G401.6 (cell line): ENCODE results near the gene ARHGAP22.

Experiments used
- FAIRE-seq: peaks from 2 replicates; lab custom pipeline; 2012; peaks lifted over from hg19 to GRCh38; lab: Jason Lieb, UNC

ARHGAP22 gene

GRCh38 chr10:48511066-48511874, 93.6 kb downstream of the ARHGAP22 start:
- FAIRE-seq = no peak

GRCh38 chr10:48509974-48510692, 94.7 kb downstream of the ARHGAP22 start:
- FAIRE-seq = no peak

GRCh38 chr10:48508791-48509772, 95.8 kb downstream of the ARHGAP22 start:
- FAIRE-seq = no peak

GRCh38 chr10:48507933-48508790, 96.7 kb downstream of the ARHGAP22 start:
- FAIRE-seq = no peak

- no peak for FAIRE-seq
Observed at GRCh38 chr10:48507494-48507893, 97.4 kb downstream of the ARHGAP22 start.

GRCh38 chr10:48506147-48506917, 98.5 kb downstream of the ARHGAP22 start:
- FAIRE-seq = no peak

- no peak for FAIRE-seq
Observed at GRCh38 chr10:48505394-48506112, 99.3 kb downstream of the ARHGAP22 start.

- no peak for FAIRE-seq
Observed at GRCh38 chr10:48504141-48504885, 100.6 kb downstream of the ARHGAP22 start.

- no peak for FAIRE-seq
Observed at GRCh38 chr10:48503293-48503911, 101.5 kb downstream of the ARHGAP22 start.

GRCh38 chr10:48502791-48503190, 102.1 kb downstream of the ARHGAP22 start:
- no peak for FAIRE-seq

- no peak for FAIRE-seq
Observed at GRCh38 chr10:48501787-48502771, 102.8 kb downstream of the ARHGAP22 start.

GRCh38 chr10:48501226-48501625, 103.6 kb downstream of the ARHGAP22 start:
- no peak for FAIRE-seq

GRCh38 chr10:48500771-48501170, 104.1 kb downstream of the ARHGAP22 start:
- no peak for FAIRE-seq

GRCh38 chr10:48498940-48499510, 105.8 kb downstream of the ARHGAP22 start:
- no peak for FAIRE-seq

- FAIRE-seq = no peak
Observed at GRCh38 chr10:48497780-48498770, 106.8 kb downstream of the ARHGAP22 start.
